Loucy (cell line): ENCODE results near the gene LRRC55.

Source experiments
- EZH2phosphoT487 ChIP-seq: fragments of 200-600 bp; IDR thresholded peaks from 2 replicates; pipeline ENCODE4 v1.6.1; 2018; ENCODE audit warnings: antibody characterized with exemption, mild to moderate bottlenecking, moderate library complexity, borderline replicate concordance
- TF ChIP-seq, protein P1 (sequence below): fragments of 200-600 bp; sonication (generic); conservative IDR thresholded peaks from 2 replicates; pipeline ENCODE4 v1.5.1; 2014; ENCODE audit warnings: mild to moderate bottlenecking, antibody characterized with exemption, low read length

DNA sequence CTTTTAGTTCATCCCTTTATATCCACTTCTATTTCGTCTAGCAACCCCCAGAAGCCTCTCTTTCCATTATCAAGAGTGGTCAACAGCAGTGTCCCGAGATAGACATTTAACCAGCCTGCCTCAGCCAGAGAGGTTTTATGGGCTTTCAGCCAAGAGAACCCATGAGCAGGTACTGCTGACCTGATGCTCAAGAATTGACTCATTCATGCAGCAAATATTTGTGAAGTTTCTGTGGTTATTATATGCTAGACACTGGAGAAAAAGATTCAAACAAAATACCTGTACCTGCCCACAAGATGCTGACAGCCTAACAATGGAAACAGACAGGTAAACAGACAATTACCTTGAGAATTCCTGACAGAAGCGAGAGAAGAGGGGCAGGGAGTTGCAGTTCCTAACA is 9.7 kb upstream of the LRRC55 start:
- TF ChIP-seq, protein P1, sequence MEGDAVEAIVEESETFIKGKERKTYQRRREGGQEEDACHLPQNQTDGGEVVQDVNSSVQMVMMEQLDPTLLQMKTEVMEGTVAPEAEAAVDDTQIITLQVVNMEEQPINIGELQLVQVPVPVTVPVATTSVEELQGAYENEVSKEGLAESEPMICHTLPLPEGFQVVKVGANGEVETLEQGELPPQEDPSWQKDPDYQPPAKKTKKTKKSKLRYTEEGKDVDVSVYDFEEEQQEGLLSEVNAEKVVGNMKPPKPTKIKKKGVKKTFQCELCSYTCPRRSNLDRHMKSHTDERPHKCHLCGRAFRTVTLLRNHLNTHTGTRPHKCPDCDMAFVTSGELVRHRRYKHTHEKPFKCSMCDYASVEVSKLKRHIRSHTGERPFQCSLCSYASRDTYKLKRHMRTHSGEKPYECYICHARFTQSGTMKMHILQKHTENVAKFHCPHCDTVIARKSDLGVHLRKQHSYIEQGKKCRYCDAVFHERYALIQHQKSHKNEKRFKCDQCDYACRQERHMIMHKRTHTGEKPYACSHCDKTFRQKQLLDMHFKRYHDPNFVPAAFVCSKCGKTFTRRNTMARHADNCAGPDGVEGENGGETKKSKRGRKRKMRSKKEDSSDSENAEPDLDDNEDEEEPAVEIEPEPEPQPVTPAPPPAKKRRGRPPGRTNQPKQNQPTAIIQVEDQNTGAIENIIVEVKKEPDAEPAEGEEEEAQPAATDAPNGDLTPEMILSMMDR: no peak
- TF ChIP-seq EZH2phosphoT487: no peak
